Measurements from ENCODE around the gene GPC6.

DNA sequence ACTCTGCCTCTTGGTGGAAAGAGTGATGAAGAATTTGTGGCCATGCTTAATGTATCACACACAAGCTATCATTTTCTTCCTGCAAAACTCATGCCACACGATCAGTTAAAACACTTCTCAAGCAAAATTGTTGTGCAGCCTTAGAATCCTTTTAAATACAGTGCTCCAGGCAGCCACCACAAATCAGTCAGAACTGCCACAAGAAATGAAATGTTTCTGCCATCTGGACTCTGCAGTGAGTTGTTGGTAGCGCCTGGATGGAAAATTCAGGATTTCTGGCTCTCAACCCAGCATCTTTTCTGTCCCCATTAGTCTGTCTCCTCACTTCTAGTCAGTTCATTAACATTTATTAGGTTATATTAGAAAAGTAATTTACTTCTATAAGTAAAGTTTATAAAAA lies 179.5 kb downstream of the GPC6 start:
- TF ChIP-seq POLR2A (IDR thresholded peaks at IDR 0.05; ENCODE audit: borderline replicate concordance, extremely low read depth, insufficient read depth, insufficient read length), result no peak
- TF ChIP-seq, protein P1, sequence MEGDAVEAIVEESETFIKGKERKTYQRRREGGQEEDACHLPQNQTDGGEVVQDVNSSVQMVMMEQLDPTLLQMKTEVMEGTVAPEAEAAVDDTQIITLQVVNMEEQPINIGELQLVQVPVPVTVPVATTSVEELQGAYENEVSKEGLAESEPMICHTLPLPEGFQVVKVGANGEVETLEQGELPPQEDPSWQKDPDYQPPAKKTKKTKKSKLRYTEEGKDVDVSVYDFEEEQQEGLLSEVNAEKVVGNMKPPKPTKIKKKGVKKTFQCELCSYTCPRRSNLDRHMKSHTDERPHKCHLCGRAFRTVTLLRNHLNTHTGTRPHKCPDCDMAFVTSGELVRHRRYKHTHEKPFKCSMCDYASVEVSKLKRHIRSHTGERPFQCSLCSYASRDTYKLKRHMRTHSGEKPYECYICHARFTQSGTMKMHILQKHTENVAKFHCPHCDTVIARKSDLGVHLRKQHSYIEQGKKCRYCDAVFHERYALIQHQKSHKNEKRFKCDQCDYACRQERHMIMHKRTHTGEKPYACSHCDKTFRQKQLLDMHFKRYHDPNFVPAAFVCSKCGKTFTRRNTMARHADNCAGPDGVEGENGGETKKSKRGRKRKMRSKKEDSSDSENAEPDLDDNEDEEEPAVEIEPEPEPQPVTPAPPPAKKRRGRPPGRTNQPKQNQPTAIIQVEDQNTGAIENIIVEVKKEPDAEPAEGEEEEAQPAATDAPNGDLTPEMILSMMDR (IDR thresholded peaks at IDR 0.05 in 2 of 3, conservative IDR thresholded peaks at IDR 0.05 in 1 of 3; ENCODE audit: borderline replicate concordance in 1 of 3, insufficient read depth in 1 of 3, low read depth in 2 of 3, low read length in 2 of 3), result no peak
- TF ChIP-seq SIN3A (IDR thresholded peaks at IDR 0.05; ENCODE audit: low read depth), result no peak
- TF ChIP-seq EZH2 (IDR thresholded peaks at IDR 0.05), result no peak
- TF ChIP-seq, protein P2, sequence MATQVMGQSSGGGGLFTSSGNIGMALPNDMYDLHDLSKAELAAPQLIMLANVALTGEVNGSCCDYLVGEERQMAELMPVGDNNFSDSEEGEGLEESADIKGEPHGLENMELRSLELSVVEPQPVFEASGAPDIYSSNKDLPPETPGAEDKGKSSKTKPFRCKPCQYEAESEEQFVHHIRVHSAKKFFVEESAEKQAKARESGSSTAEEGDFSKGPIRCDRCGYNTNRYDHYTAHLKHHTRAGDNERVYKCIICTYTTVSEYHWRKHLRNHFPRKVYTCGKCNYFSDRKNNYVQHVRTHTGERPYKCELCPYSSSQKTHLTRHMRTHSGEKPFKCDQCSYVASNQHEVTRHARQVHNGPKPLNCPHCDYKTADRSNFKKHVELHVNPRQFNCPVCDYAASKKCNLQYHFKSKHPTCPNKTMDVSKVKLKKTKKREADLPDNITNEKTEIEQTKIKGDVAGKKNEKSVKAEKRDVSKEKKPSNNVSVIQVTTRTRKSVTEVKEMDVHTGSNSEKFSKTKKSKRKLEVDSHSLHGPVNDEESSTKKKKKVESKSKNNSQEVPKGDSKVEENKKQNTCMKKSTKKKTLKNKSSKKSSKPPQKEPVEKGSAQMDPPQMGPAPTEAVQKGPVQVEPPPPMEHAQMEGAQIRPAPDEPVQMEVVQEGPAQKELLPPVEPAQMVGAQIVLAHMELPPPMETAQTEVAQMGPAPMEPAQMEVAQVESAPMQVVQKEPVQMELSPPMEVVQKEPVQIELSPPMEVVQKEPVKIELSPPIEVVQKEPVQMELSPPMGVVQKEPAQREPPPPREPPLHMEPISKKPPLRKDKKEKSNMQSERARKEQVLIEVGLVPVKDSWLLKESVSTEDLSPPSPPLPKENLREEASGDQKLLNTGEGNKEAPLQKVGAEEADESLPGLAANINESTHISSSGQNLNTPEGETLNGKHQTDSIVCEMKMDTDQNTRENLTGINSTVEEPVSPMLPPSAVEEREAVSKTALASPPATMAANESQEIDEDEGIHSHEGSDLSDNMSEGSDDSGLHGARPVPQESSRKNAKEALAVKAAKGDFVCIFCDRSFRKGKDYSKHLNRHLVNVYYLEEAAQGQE (IDR thresholded peaks at IDR 0.05; ENCODE audit: low read depth), result no peak
- TF ChIP-seq ZNF274 (IDR thresholded peaks at IDR 0.05; ENCODE audit: low read depth, low read length), result no peak
- no peak for TF ChIP-seq EGR1 (IDR thresholded peaks at IDR 0.05; ENCODE audit: low read depth)
- TF ChIP-seq RAD21 (IDR thresholded peaks at IDR 0.05; ENCODE audit: low read depth), result no peak
- no peak for TF ChIP-seq YY1 (IDR thresholded peaks at IDR 0.05; ENCODE audit: extremely low read depth, insufficient replicate concordance, low read depth, low read length)
- no peak for TF ChIP-seq ZFX (IDR thresholded peaks at IDR 0.05)
- TF ChIP-seq CEBPB (IDR thresholded peaks at IDR 0.05; ENCODE audit: low read depth), result no peak
- TF ChIP-seq, protein P3, sequence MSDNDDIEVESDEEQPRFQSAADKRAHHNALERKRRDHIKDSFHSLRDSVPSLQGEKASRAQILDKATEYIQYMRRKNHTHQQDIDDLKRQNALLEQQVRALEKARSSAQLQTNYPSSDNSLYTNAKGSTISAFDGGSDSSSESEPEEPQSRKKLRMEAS (IDR thresholded peaks at IDR 0.05), result no peak
- no peak for TF ChIP-seq JUND (IDR thresholded peaks at IDR 0.05)
- TF ChIP-seq POLR2AphosphoS5 (IDR thresholded peaks at IDR 0.05; ENCODE audit: low read depth, low read length), result no peak
